Activated T-helper 1 cell treated with anti-CD3 and anti-CD28 coated beads, Interleukin-2, amount 50 U/mL, for 16 hours (primary cell): ENCODE results near the gene FBXO41.
A peak's percentile ranks its signal among the peaks of the same experiment; 100 is the strongest.

Experiments
- DNase-seq, 2 donors: peaks; one replicate each; pipeline ENCODE4 v3.0.0-alpha.2; 2020; ENCODE audit warnings: low read depth in 1 of 2, low spot score in 1 of 2

FBXO41 gene, protein sequence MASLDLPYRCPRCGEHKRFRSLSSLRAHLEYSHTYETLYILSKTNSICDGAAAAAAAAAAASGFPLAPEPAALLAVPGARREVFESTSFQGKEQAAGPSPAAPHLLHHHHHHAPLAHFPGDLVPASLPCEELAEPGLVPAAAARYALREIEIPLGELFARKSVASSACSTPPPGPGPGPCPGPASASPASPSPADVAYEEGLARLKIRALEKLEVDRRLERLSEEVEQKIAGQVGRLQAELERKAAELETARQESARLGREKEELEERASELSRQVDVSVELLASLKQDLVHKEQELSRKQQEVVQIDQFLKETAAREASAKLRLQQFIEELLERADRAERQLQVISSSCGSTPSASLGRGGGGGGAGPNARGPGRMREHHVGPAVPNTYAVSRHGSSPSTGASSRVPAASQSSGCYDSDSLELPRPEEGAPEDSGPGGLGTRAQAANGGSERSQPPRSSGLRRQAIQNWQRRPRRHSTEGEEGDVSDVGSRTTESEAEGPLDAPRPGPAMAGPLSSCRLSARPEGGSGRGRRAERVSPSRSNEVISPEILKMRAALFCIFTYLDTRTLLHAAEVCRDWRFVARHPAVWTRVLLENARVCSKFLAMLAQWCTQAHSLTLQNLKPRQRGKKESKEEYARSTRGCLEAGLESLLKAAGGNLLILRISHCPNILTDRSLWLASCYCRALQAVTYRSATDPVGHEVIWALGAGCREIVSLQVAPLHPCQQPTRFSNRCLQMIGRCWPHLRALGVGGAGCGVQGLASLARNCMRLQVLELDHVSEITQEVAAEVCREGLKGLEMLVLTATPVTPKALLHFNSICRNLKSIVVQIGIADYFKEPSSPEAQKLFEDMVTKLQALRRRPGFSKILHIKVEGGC

DNA sequence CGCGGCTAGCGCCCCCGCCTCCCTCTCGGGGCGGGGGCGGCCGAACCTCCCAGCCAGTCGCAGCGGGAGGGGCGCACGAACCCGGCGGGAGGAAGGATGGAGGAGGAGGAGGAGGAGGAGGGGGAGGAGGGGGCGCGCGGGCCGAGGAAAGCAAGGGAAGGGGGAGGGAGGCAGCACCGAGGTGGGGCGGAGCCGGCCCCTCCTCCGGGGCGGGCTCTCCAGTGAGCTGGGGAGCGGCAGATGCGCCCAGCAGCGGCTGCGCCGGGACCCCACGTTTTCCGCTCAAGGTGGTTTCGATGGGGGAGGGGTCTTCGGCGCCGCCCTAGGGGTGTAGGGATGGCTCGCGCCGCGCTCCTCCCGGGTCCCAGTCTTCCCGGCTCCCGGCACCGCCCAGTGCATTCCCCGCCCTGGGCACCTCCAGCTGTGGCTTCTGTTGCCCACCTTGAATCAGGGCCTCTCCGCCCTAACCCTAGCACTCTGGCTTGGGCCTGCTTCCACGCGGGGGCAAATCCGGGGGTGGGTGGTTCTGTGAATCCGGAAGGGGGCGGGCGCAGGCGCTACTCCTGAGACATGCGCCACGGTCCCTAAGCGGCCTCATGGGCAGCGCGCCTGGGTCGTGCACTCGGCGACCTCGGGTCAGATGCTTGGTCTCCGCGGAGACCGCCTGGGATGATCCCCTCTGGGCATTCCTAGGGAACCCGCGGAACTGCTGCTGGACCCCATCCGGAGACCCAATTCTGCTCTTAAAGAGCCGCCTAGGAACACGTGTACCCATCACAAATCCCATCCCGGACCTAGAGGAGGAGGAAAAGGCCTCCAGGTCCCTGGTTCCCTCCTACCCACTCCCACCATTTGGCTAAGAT, at the start of gene FBXO41:
TSS of gene FBXO41 (minus strand) at position 183 of the 863 bp plus-strand sequence. CDS start 14,848 bp downstream, outside the sequence.
- DNase-seq = peak; percentile 25 to 54

- no peak for DNase-seq
These were observed 49.8 kb upstream of the FBXO41 start for GRCh38 chr2:73334045-73334444.

GRCh38 chr2:73333564-73333963, 49.3 kb upstream of the FBXO41 start:
- no peak for DNase-seq

DNA sequence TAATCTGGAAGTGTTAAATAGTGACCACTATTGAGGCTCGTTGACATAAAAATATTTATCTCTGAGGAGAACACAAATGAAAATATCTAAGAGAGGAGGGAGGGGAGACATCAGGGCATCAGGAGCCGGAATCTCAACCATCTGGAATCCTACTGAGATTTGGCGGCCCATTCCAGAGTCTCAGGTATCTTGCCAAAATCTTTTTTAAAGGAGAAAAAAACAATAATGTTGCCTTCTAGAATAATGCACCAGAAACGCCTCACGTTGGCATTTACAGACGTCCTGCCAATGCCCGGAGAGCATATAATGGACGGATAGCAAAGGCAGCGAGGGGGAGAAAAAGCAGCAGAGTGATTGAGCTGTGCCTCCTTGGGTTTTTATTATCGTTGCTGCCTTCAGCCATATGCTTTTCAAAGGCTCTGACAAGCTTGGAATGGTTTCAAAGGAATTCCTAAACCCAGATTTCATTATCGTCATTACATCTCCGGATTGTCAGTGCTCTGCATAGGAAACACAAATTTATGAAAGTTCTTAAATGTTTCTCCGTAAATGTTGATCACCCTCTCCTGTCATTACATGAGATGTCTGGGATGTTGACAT, 39.9 kb upstream of the FBXO41 start:
- DNase-seq = no peak

DNA sequence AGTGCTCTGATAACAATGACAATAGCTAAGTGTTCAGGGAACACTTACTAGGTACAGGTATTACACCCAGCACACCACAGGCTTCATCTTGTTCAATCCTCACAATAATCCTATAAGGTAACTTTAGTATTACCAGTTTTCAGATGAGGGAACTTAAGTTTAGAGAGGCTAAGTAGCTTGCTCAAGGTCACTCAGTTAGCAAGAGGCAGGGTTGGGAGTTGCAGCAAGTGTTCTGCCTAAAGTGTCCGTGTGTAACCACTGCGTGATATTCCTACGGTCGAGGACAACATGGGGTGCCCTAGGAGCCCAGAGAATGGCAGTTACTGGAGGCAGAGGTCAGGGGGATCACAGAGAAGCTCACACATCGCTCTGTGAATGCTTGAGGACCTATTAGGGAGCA, 39.3 kb upstream of the FBXO41 start:
- no peak for DNase-seq

DNA sequence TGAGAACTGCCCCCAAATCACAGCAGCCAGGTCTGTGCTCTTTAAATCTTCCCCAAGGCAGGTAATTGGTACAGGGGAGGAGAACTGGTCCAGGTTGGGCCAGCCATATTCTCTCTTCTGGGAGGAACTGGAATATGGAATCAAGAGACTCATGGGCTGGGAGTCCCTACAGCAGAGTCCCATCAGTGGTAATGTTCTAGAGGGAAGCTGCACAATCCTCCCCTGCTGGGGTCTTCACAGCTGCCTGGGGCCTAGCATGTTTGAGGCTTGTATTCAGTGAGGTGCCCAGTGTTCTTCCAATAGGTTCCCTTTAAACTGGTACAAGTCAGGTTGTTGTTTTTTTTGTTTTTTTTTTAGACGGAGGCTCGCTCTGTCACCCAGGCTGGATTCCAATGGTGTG, 30.2 kb upstream of the FBXO41 start:
- DNase-seq = no peak

GRCh38 chr2:73307720-73308119, 23.4 kb upstream of the FBXO41 start:
- no peak for DNase-seq

- no peak for DNase-seq
These were observed 17.4 kb upstream of the FBXO41 start for GRCh38 chr2:73301636-73302035.

DNA sequence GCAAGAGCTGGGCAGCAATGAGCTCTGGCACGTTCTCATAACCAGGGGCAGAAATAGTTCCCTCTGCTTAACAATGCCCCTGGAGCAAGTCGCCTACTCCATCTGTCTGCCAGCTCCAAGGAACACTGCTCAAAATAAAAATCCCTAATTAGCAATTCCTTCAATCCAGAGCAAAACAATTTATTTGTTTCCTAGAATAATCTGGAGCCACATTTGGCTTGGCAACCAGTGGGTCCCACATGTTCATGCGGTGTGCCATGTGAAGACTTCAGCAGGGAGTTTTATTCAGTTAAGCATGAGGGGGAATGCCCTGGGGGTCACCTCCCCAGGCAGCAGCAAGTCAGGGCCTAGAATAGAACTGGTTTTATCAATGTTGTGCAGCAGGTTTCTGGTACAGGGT, 16.6 kb upstream of the FBXO41 start:
- no peak for DNase-seq

DNA sequence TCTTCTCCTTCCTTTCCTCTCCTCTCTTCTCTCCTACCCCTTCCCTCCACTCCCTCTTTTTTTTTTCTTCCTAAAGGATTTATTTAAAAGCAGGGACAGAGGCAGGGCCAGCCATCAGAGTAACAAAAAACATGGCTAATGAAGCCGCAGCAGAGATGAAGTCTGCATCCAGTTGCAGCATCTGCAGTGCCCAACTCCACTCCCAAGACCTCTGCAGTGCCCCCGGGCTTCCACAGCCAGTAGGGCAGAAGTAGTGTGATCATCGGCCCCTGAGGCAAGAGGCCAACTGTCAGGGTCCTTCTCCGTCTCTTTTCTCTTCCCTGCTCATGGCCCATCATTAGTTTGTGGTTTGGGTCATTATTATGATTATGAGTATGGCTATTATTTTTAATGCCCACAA, 13.3 kb upstream of the FBXO41 start:
- DNase-seq = no peak

DNA sequence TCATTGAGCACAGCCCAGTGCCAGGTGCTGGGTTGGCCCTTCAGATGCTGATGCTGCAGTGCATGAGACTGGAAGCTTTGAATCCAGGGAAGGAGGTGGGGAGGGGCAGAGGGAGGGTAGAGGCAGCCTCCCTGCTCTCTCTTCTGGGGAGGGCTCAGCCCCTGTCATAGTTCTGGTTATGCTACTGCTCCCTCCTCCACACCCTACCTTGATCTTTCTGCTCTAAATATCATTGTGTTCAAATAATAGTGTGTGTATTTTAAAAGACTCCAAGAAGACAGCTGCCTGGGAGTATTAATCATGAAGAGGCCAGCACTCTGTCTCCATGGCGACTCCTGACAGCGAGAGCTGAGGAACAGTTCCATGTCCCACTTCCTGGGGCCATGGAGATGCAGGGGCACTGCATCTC, 12.9 kb upstream of the FBXO41 start:
- no peak for DNase-seq

DNA sequence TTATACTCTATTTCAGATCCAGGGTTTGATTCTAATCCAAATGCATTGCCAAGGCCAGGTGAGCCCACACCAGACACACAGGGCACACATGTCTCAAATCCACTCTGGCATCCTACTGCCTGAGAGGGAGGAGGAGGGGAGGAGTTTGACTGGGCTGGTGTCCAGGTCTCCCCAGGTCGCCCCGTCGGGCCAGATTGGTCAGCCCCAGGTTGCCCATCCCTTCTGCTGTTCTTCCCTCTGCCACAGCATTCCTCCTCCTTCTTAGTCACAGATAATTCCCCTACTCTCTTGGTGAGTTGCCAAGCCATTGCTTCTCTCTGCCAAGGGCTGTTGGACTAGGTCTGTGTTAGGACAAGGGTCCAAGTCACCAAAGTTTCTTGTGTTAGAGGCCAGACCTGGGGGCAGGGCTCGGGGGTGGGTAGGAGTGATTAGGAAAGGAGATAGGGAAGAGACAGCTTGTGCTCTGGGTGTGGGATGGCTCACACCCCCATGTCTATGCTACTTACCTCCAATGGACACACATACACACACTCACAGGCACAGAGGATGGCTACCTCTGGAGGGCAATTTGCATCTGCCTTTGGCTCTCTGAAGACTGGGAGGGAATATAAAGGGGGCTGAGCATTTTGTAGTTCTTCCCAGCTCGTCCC, 11.6 kb upstream of the FBXO41 start:
- no peak for DNase-seq

GRCh38 chr2:73294239-73294638, 10.0 kb upstream of the FBXO41 start:
- no peak for DNase-seq

DNA sequence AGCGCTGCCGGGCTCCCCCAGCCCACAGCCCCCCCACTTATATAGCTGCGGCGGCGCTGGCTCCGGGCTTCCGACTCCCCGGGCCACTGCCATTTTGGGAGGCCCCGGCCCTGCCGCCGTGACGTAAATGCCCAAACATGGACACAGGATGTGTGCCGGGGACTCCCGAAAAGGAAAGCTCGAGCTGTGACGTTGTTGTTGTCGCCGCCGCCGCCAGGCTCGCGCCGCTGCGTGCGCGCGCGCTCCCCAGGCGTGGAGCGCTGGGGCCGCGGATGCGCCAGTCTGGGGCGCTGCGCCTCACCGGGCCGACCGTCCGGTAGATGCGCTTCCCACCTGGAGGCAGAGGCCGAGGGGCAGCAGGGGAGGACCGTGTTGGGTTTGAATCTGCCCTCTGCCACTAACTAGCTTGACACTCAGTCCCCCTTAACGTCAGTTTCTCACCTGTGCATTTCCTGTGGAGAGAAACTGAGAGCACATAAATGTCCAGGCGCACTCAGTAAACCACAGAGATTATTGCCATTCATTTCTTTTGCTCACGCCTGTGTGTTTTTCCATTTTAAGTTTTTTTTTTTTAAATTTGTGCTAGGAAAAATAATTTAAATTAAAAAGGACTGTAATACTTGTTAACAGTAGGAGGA, 9.4 kb upstream of the FBXO41 start, which contains the start of gene EGR4:
TSS of gene EGR4 (minus strand) at position 15 of the 638 bp plus-strand sequence. CDS start 231 bp downstream, outside the sequence.
- peak; percentile 62 to 84 for DNase-seq

DNA sequence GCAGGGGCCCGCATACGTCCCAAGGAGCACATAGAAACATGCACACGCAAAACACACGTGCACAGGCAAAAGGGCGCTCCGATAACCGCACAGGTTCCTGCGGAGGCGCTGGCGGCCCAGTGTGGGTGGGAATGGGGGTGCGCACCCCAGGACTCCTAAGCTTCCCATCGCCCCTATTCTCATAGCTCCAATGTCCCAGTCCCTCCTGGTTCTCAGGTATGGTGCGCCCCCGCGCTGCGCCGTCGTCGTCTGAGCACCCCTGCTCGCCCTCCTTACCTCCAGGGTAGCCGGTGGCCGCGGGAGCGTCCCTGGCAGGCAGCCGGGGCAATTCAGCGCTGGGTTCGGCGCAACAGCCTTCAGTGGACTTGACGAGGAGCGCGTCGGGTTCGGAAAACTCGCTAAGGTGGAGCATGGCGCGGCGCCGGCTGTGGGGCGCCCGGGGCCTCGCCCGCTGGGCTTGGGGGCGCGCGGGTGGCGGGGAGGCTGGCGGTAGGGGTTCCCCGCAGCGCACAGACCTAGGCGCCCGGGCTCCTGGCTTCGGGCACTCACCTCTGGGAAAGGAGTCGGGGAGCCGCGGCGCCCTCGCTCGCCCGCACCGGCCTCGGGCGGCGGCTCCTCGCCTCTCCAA, 8.7 kb upstream of the FBXO41 start:
- DNase-seq = no peak

DNA sequence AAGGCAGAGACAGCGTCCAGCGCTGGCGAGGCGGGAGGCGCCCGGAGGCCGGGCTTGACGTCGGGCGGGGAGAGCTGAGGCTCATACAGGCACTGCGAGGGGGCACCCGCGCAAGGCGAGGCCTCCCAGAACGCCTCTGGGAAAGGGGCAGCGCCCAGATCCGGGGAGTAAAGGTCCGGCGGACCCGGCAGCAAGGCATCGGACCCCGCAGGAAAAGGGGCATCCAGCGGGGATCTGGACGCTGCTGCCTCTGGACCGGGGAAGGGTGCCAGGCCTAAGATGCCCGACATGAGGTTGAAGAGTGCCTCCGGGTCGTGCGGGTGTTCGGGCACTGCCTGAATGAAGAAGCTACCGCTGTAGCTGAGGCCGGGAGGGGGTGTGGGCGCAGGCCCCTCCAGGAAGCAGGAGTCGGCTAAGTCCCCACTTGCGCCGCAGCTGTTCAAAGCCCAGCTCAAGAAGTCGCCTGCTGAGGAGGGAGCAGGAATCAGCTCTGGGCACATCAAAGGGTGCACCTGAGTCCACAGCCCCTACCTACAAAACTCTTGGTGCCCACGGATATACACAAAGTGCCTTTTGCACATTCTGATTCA, 8.1 kb upstream of the FBXO41 start:
- no peak for DNase-seq

GRCh38 chr2:73291461-73292315, 7.4 kb upstream of the FBXO41 start:
- DNase-seq = no peak

DNA sequence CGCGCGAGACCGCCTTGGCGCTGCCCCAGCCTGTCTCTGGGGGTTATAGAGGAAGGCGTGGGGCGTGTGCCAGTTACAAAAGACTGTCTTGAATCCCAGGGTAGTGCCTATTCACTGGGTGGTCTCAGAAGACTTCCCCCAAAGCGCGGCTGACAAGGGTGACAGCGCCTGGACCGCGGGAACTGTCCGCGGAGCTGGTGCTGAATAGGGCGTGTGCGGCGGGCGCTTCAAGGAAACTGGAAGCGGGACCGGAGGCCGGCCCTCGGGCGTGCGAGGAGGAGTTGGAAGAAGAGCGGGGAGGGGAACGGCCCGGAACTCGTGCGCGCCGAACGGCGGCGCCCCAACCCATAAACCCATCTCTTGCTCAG, 6.8 kb upstream of the FBXO41 start:
- no peak for DNase-seq
